Neural crest cell (in vitro differentiated cells): Measurements from ENCODE around the gene EXOC6. TPM values are rescaled to one million over a fixed set of nuclear protein-coding genes. Genes with fewer than 3 reads are reported as not detected.
"Not testable (repeated sequence)": the region's sequence is repeated elsewhere in the genome, so short reads cannot be mapped to it uniquely, and the experiment has no call there.

Experiments
- DNase-seq: peaks from one replicate; pipeline ENCODE4 v3.0.0; 2021; ENCODE audit warnings: low read depth, mixed read lengths, low spot score
- H3K27ac Mint-ChIP-seq: one replicate; pipeline ENCODE4 v1.8.0; 2021; ENCODE audit warnings: mild to moderate bottlenecking, mixed read lengths; ENCODE audit not compliant: unreplicated experiment
- H3K27me3 Mint-ChIP-seq: 2 replicates; pipeline ENCODE4 v1.8.0; 2021; ENCODE audit warnings: low read depth, mild to moderate bottlenecking, mixed read lengths
- H3K36me3 Mint-ChIP-seq: 2 replicates; pipeline ENCODE4 v1.8.0; 2021; ENCODE audit warnings: low read depth, mild to moderate bottlenecking, mixed read lengths
- H3K4me1 Mint-ChIP-seq: 2 replicates; pipeline ENCODE4 v1.8.0; 2021; ENCODE audit warnings: mixed read lengths
- H3K4me3 Mint-ChIP-seq: one replicate; pipeline ENCODE4 v1.8.0; 2021; ENCODE audit warnings: mild to moderate bottlenecking, mixed read lengths
- H3K9me3 Mint-ChIP-seq: 2 replicates; pipeline ENCODE4 v1.8.0; 2021; ENCODE audit warnings: mixed read lengths
- total RNA-seq: library from RNA; stranded (reverse); gene quantifications from 2 replicates; pipeline ENCODE4 v1.2.1, GENCODE V29; 2021
- TF ChIP-seq, protein P1 (sequence below): fragments of 200-600 bp; sonication (generic); conservative IDR thresholded peaks from 2 replicates; pipeline ENCODE4 v1.5.0; 2021; ENCODE audit warnings: antibody characterized with exemption, mild to moderate bottlenecking

EXOC6 gene
- total RNA-seq, 1 donor from 2014 or later, result 17.2 TPM

DNA sequence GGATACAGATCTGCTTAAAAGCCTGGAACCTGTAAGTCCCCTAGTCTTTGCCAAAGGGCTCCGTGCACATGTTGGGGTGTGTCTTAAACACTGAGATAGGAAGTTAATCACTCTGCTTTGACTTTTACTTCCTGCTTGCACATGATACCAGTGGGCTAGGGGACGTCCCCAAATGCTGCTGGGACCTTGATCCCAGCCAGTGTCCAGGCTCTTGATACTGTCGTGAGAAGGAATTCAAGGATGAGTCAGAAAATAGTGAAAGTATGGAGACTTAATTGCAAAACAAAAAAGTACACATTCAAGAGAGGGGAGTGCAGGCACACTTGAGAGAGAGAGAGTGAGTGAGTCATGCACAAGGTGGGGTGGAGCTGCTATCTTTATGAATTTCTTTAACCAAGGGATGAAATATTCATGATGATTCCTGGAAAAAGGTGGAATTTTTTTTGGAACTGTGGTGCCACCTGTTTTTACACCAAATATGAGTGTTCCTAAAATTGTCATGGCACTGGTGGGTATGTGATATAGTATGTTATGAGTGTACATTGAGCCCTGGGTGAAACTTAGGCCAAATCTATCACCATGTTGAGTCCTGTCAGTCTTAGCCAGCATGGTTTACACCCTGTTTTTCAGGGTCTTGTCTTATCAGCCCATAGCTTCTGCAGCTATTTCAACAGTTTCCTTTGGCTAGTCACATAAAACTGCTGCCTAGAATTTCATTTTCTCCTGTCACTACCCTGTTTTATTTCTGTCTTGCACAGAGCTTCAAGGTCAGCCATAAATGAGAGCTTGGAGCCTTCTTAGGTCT, 123.9 kb downstream of the EXOC6 start:
- Mint-ChIP-seq H3K4me1 (no peaks in the 10 kb centered on the region), H3K27me3 (no peaks in the 10 kb centered on the region), H3K27ac (no peak overlapping the region), H3K9me3 (peaks cover 11% of the 10 kb centered on the region), H3K4me3 (no peak overlapping the region), H3K36me3 (peaks cover 32% of the 10 kb centered on the region)
- TF ChIP-seq, protein P1, sequence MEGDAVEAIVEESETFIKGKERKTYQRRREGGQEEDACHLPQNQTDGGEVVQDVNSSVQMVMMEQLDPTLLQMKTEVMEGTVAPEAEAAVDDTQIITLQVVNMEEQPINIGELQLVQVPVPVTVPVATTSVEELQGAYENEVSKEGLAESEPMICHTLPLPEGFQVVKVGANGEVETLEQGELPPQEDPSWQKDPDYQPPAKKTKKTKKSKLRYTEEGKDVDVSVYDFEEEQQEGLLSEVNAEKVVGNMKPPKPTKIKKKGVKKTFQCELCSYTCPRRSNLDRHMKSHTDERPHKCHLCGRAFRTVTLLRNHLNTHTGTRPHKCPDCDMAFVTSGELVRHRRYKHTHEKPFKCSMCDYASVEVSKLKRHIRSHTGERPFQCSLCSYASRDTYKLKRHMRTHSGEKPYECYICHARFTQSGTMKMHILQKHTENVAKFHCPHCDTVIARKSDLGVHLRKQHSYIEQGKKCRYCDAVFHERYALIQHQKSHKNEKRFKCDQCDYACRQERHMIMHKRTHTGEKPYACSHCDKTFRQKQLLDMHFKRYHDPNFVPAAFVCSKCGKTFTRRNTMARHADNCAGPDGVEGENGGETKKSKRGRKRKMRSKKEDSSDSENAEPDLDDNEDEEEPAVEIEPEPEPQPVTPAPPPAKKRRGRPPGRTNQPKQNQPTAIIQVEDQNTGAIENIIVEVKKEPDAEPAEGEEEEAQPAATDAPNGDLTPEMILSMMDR, result no peak
- no peak for DNase-seq

DNA sequence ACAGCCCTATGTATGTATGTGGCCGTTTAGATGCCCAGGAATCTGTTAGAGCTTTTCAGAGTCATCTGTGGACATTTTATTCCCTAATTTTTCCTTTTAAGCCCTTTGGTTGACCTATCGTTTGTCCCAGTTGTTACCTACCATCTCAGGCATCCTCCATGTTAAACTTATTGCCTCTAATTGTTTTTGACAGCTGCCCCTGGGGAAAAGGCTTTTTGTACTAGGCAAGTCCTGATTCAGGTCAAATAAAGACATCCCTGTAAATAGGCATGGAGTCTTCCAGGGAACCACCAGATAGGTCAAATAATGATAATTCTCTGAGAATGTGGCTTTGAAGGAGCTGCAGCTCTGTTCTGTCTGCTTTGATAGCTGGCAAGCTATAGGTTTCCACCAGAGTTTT, 124.6 kb downstream of the EXOC6 start:
- no peak overlapping the region for H3K27ac Mint-ChIP-seq
- no peaks in the 10 kb centered on the region for H3K4me1 Mint-ChIP-seq
- peaks cover 32% of the 10 kb centered on the region for H3K36me3 Mint-ChIP-seq
- no peak for DNase-seq
- peaks cover 11% of the 10 kb centered on the region for H3K9me3 Mint-ChIP-seq
- H3K4me3 Mint-ChIP-seq, result no peak overlapping the region
- TF ChIP-seq, protein P1, result no peak
- no peaks in the 10 kb centered on the region for H3K27me3 Mint-ChIP-seq

DNA sequence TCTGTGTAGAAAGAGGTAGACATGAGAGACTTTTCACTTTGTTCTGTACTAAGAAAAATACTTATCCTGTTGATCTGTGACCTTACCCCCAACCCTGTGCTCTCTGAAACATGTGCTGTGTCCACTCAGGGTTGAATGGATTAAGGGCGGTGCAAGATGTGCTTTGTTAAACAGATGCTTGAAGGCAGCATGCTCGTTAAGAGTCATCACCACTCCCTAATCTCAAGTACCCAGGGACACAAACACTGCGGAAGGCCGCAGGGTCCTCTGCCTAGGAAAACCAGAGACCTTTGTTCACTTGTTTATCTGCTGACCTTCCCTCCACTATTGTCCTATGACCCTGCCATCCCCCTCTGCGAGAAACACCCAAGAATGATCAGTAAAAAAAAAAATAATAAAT, 128.0 kb downstream of the EXOC6 start:
- not testable (repeated sequence) for DNase-seq, H3K27ac Mint-ChIP-seq, H3K4me3 Mint-ChIP-seq, H3K27me3 Mint-ChIP-seq, H3K4me1 Mint-ChIP-seq
- Mint-ChIP-seq H3K36me3 (peaks cover 27% of the 10 kb centered on the region), H3K9me3 (peaks cover 11% of the 10 kb centered on the region)

DNA sequence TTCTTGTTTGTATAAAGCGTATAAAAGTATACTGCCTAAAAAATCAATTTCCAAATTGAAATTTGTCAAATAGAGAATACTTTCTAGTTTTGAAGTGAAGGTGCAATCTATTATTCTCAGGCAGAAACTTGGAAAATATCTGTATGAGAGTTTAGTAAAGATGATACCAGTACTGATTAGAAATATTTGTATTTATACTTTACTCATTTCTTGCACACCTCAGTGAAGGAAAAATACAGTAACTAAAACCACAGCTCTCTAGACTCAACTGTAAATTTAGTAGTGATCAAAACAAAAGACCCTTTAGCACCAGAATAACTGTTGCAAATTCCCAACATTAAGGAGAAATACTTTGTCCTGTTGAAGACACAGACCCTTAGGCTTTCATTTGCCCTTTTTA, 140.9 kb downstream of the EXOC6 start:
- TF ChIP-seq, protein P1, result no peak
- Mint-ChIP-seq H3K4me1 (peaks cover 15% of the 10 kb centered on the region), H3K4me3 (no peak overlapping the region), H3K9me3 (peaks cover 2% of the 10 kb centered on the region), H3K27ac (no peak overlapping the region), H3K27me3 (no peaks in the 10 kb centered on the region), H3K36me3 (peaks cover 7% of the 10 kb centered on the region)
- DNase-seq, result no peak

DNA sequence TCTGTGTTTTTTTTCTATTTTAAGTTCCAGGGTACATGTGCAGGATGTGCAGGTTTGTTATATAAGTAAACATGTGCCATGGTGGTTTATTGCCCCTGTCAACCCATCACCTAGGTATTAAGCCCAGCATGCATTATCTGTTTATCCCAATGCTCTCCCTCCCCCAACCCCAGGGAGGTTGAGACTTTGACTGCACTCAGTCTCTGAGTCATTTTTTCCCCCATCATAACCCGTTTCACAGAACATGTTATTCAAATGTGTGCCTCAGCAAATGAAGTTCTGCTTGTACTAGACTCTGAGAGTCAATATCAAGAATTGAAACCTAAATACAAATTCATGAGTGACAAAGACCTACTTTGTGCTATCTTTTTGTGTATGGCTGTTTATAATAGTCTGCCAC, 142.3 kb downstream of the EXOC6 start:
- H3K27ac Mint-ChIP-seq, result no peak overlapping the region
- H3K4me1 Mint-ChIP-seq, result peaks cover 20% of the 10 kb centered on the region
- peaks cover 2% of the 10 kb centered on the region for H3K36me3 Mint-ChIP-seq
- H3K4me3 Mint-ChIP-seq, result no peak overlapping the region
- TF ChIP-seq, protein P1, result no peak
- DNase-seq, result no peak
- no peaks in the 10 kb centered on the region for H3K27me3 Mint-ChIP-seq
- no peaks in the 10 kb centered on the region for H3K9me3 Mint-ChIP-seq

DNA sequence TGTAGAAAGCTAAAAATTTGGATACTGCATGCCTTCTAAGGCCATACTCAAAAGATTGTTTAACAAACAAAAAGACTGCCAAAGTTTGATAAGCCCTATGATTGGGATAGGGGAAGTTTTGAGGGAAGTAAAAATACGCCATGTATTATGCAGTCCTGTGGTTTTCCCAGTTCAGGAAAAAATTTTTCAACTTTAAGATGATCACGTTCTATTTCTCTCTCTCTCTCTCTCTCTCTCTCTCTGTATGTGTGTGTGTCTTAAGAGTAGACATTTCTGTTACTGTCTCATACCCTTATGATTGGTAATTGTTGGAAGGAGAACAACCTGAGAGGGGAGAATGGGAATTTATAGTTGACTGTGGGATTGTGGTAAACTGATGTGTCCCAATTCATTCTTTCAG, 143.2 kb downstream of the EXOC6 start:
- no peak for DNase-seq
- Mint-ChIP-seq H3K4me3 (no peak overlapping the region), H3K4me1 (peaks cover 25% of the 10 kb centered on the region), H3K27me3 (no peaks in the 10 kb centered on the region), H3K36me3 (peaks cover 2% of the 10 kb centered on the region), H3K27ac (no peak overlapping the region), H3K9me3 (no peaks in the 10 kb centered on the region)
- TF ChIP-seq, protein P1, result no peak
